HCT116 (cell line): ENCODE results near the gene RNASEH2A.

ENCODE experiments used
- CTCF ChIP-seq, 3 experiments: fragments of 200-600 bp in 1 of 3; sonication (generic) in 1 of 3; IDR thresholded peaks in 2 of 3; conservative IDR thresholded peaks in 1 of 3; 2 replicates each; pipeline ENCODE4 v1.5.1; 2012 to 2017; ENCODE audit warnings: low read depth in 2 of 3, low read length in 2 of 3, antibody characterized with exemption in 1 of 3, borderline replicate concordance in 1 of 3, control low read depth in 1 of 3, mild to moderate bottlenecking in 1 of 3, mixed read lengths in 1 of 3, mixed run types in 1 of 3, moderate library complexity in 1 of 3; ENCODE audit not compliant: insufficient read depth in 1 of 3
- EZH2 ChIP-seq: fragments of 200-600 bp; sonication (generic); IDR thresholded peaks from 2 replicates; pipeline ENCODE4 v1.6.1; 2017; ENCODE audit warnings: antibody characterized with exemption, mixed run types
- EZH2phosphoT487 ChIP-seq: fragments of 200-600 bp; IDR thresholded peaks from 2 replicates; pipeline ENCODE4 v1.6.1; 2018; ENCODE audit warnings: antibody characterized with exemption, borderline replicate concordance
- POLR2A ChIP-seq: IDR thresholded peaks from 2 replicates; pipeline ENCODE4 v1.7.0; 2011; ENCODE audit warnings: borderline replicate concordance; ENCODE audit not compliant: insufficient read depth, insufficient read length; ENCODE audit errors: extremely low read depth
- POLR2AphosphoS5 ChIP-seq: IDR thresholded peaks from 2 replicates; pipeline ENCODE4 v1.6.1; 2011; ENCODE audit warnings: mild to moderate bottlenecking, low read depth, low read length, moderate library complexity
- TCF7L2 ChIP-seq: IDR thresholded peaks from 2 replicates; pipeline ENCODE4 v1.7.0; 2011; ENCODE audit warnings: borderline replicate concordance, inconsistent platforms; ENCODE audit not compliant: insufficient read depth, insufficient read length; ENCODE audit errors: extremely low read depth

GRCh38 chr19:12815088-12815487 lies 8.7 kb downstream of the RNASEH2A start:
- TF ChIP-seq CTCF (IDR thresholded peaks at IDR 0.05 in 2 of 3, conservative IDR thresholded peaks at IDR 0.05 in 1 of 3; ENCODE audit: borderline replicate concordance in 1 of 3, insufficient read depth in 1 of 3, low read depth in 2 of 3, low read length in 2 of 3): no peak
- TF ChIP-seq POLR2A: no peak
- no peak for TF ChIP-seq EZH2
- no peak for TF ChIP-seq EZH2phosphoT487
- no peak for TF ChIP-seq POLR2AphosphoS5
- no peak for TF ChIP-seq TCF7L2
